Endothelial cell of umbilical vein (primary cell): ENCODE measurements around the gene PLSCR1. TPM values are rescaled to one million over a fixed set of nuclear protein-coding genes. Genes with fewer than 3 reads are reported as not detected.

ENCODE experiments used
- BruUV-seq: library from RNA; stranded (reverse); fragments of 400-500 nt; replicated peaks from 2 replicates; lab custom pipeline; 2021; lab: Mats Ljungman, UMichigan
- CTCF ChIA-PET: fragments of 300-600, 350-600 bp; sonication (Branson Sonifier 250); formaldehyde crosslinking; loops from one replicate; lab custom pipeline; 2021; ENCODE audit warnings: antibody characterized with exemption, inconsistent platforms; lab: Charles Lee
- POLR2A ChIA-PET: fragments of 300-600, 350-600 bp; sonication (Branson Sonifier 250); formaldehyde crosslinking; loops from one replicate; lab custom pipeline; 2021; ENCODE audit warnings: antibody characterized with exemption, inconsistent platforms; lab: Charles Lee
- DNase-seq: peaks from one replicate; pipeline ENCODE4 v3.0.0-alpha.2; 2011; ENCODE audit warnings: low read depth, low spot score
- FAIRE-seq: peaks from 2 replicates; lab custom pipeline; 2011; peaks lifted over from hg19 to GRCh38; lab: Jason Lieb, UNC
- H2AFZ ChIP-seq: 2 replicates; pipeline ENCODE4 v1.6.0; 2012; ENCODE audit warnings: low read depth, low read length, control low read depth, inconsistent platforms
- H3K27ac ChIP-seq: 2 replicates; pipeline ENCODE4 v1.5.1; 2011; ENCODE audit warnings: low read depth, mild to moderate bottlenecking, control low read depth, low read length, moderate library complexity; ENCODE audit not compliant: insufficient read depth
- H3K27me3 ChIP-seq, 2 experiments: 2 replicates each; pipeline versions ENCODE4 v1.6.0 to v1.6.1; 2011; ENCODE audit warnings: low read length in 2 of 2, mixed read lengths in 1 of 2; ENCODE audit not compliant: control insufficient read depth in 2 of 2, insufficient read depth in 2 of 2
- H3K36me3 ChIP-seq, 2 experiments: 2 replicates in 1 of 2; 3 replicates in 1 of 2; pipeline ENCODE4 v1.5.1; 2011; ENCODE audit warnings: low read length in 2 of 2, mild to moderate bottlenecking in 1 of 2, moderate library complexity in 1 of 2; ENCODE audit not compliant: control insufficient read depth in 2 of 2, insufficient read depth in 2 of 2; ENCODE audit errors: extremely low read depth in 1 of 2
- H3K4me1 ChIP-seq: 3 replicates; pipeline ENCODE4 v1.5.1; 2011; ENCODE audit warnings: mild to moderate bottlenecking, low read length; ENCODE audit not compliant: control insufficient read depth, insufficient read depth; ENCODE audit errors: extremely low read depth
- H3K4me2 ChIP-seq: 2 replicates; pipeline ENCODE4 v1.6.1; 2011; ENCODE audit warnings: low read length, control low read depth, mixed read lengths; ENCODE audit not compliant: insufficient read depth
- H3K4me3 ChIP-seq, 3 experiments: fragments of 200-600 bp in 1 of 3; sonication (generic), shearing (Covaris generic) in 1 of 3; replicated peaks in 1 of 3; 2 replicates each; pipeline ENCODE4 v1.5.1; 2011 to 2016; ENCODE audit warnings: control low read depth in 3 of 3, low read length in 3 of 3, mild to moderate bottlenecking in 2 of 3, inconsistent platforms in 1 of 3, low read depth in 1 of 3, moderate library complexity in 1 of 3; ENCODE audit not compliant: insufficient read depth in 1 of 3
- H3K79me2 ChIP-seq: 2 replicates; pipeline ENCODE4 v1.6.0; 2012; ENCODE audit warnings: low read length, inconsistent platforms; ENCODE audit not compliant: control insufficient read depth, insufficient read depth
- H3K9ac ChIP-seq: replicated peaks from 2 replicates; pipeline ENCODE3; 2011; ENCODE audit warnings: low read length, control low read depth; ENCODE audit not compliant: insufficient read depth; ENCODE audit errors: extremely low read depth
- H3K9me1 ChIP-seq: replicated peaks from 3 replicates; pipeline ENCODE4 v1.6.0; 2011; ENCODE audit warnings: mild to moderate bottlenecking, low read length; ENCODE audit not compliant: control insufficient read depth, insufficient read depth; ENCODE audit errors: extremely low read depth
- H3K9me3 ChIP-seq: replicated peaks from 2 replicates; pipeline ENCODE4 v1.5.1; 2012; ENCODE audit warnings: low read length, inconsistent platforms; ENCODE audit not compliant: control insufficient read depth, insufficient read depth
- H4K20me1 ChIP-seq: replicated peaks from 2 replicates; pipeline ENCODE3; 2011; ENCODE audit warnings: mild to moderate bottlenecking, low read length; ENCODE audit not compliant: control insufficient read depth, insufficient read depth; ENCODE audit errors: extremely low read depth
- EZH2 ChIP-seq: IDR thresholded peaks from 2 replicates; pipeline ENCODE4 v1.6.1; 2012; ENCODE audit warnings: borderline replicate concordance, low read depth, mild to moderate bottlenecking, moderate library complexity, low read length, inconsistent platforms; ENCODE audit not compliant: severe bottlenecking
- FOS ChIP-seq: IDR thresholded peaks from 2 replicates; pipeline ENCODE4 v1.6.1; 2011; ENCODE audit warnings: mild to moderate bottlenecking, low read length, moderate library complexity, borderline replicate concordance; ENCODE audit not compliant: insufficient read depth
- GATA2 ChIP-seq: IDR thresholded peaks from 2 replicates; pipeline ENCODE4 v1.7.0; 2011; ENCODE audit warnings: low read depth, mild to moderate bottlenecking, moderate library complexity, mixed read lengths, low read length; ENCODE audit not compliant: insufficient read length, insufficient read depth
- JUN ChIP-seq: IDR thresholded peaks from 2 replicates; pipeline ENCODE4 v1.6.1; 2011; ENCODE audit warnings: borderline replicate concordance, low read depth; ENCODE audit not compliant: insufficient read length, insufficient read depth
- MAX ChIP-seq: IDR thresholded peaks from 2 replicates; pipeline ENCODE4 v1.6.1; 2011; ENCODE audit not compliant: insufficient read depth, insufficient read length
- MYC ChIP-seq: IDR thresholded peaks from one replicate; pipeline ENCODE4 v1.6.1; 2011; ENCODE audit warnings: mild to moderate bottlenecking, low read depth, low read length
- POLR2A ChIP-seq: IDR thresholded peaks from 2 replicates; pipeline ENCODE4 v1.6.1; 2012; ENCODE audit warnings: low read depth, mild to moderate bottlenecking, control low read depth, low read length
- POLR2AphosphoS5 ChIP-seq: IDR thresholded peaks from 2 replicates; pipeline ENCODE4 v1.6.1; 2012; ENCODE audit warnings: low read depth, mild to moderate bottlenecking, control low read depth, low read length, moderate library complexity; ENCODE audit not compliant: insufficient read depth
- dilution Hi-C: fragments of 300-500 bp; cut with MboI; formaldehyde crosslinking; loops from one replicate; pipeline ENCODE4 v1.15.0; 2019; ENCODE audit warnings: low sequenced_read_pairs; ENCODE audit not compliant: extremely low pct_ligation_motif_present
- intact Hi-C: fragments of 100-400 bp; cut with micrococcal nuclease; formaldehyde crosslinking; loops from one replicate; pipeline ENCODE4 v1.10.0; 2022
- polyA plus RNA-seq, 4 experiments: library from polyadenylated mRNA; depleted of rRNA in 3 of 4; stranded (reverse) in 3 of 4; unstranded in 1 of 4; fragments of >200 nt; gene quantifications; 2 replicates each; pipeline versions ENCODE4 v1.2.1 to v1.2.3, GENCODE V29; 2011 to 2012; ENCODE audit warnings: missing spikeins in 1 of 4
- total RNA-seq: library from RNA; stranded (reverse); gene quantifications from 2 replicates; pipeline ENCODE4 v1.2.3, GENCODE V29; 2021
- TF ChIP-seq, protein P1 (sequence below), 2 donors: IDR thresholded peaks; 1 replicate in 1 of 2; 2 replicates in 1 of 2; pipeline ENCODE4 v1.5.1; 2011; ENCODE audit warnings: low read length in 2 of 2, mild to moderate bottlenecking in 2 of 2, moderate library complexity in 2 of 2, control low read depth in 1 of 2, inconsistent platforms in 1 of 2, low read depth in 1 of 2; ENCODE audit not compliant: insufficient read depth in 1 of 2; ENCODE audit errors: extremely low read depth in 1 of 2

Gene PLSCR1
- total and polyA plus RNA-seq, 2 donors (not counting 3 experiments of a cell fraction or from before 2014, with no cell fraction given) = 53.2 to 78.7 TPM

GRCh38 chr3:146561463-146561862 lies 17.1 kb upstream of the PLSCR1 start:
- H3K9me3 ChIP-seq = no peaks in the 10 kb centered on the region
- no peak overlapping the region for H3K4me2 ChIP-seq
- no TSS peak for BruUV-seq
- no peak for FAIRE-seq
- H3K27ac ChIP-seq = no peak overlapping the region
- H3K79me2 ChIP-seq = no peaks in the 10 kb centered on the region
- H2AFZ ChIP-seq = no peak overlapping the region
- CTCF ChIA-PET = no interaction called here
- POLR2A ChIA-PET = no interaction called here
- no peaks in the 10 kb centered on the region for H3K27me3 ChIP-seq
- H3K9ac ChIP-seq = no peak overlapping the region
- H3K9me1 ChIP-seq = no peaks in the 10 kb centered on the region
- no peaks in the 10 kb centered on the region for H3K4me1 ChIP-seq
- intact Hi-C loops (no loop called here), dilution Hi-C loops (no loop called here)
- H4K20me1 ChIP-seq = no peaks in the 10 kb centered on the region
- H3K36me3 ChIP-seq = no peaks in the 10 kb centered on the region
- H3K4me3 ChIP-seq = no peak overlapping the region
- no peak for TF ChIP-seq POLR2A
- no peak for TF ChIP-seq POLR2AphosphoS5
- no peak for TF ChIP-seq MAX
- TF ChIP-seq, protein P1, sequence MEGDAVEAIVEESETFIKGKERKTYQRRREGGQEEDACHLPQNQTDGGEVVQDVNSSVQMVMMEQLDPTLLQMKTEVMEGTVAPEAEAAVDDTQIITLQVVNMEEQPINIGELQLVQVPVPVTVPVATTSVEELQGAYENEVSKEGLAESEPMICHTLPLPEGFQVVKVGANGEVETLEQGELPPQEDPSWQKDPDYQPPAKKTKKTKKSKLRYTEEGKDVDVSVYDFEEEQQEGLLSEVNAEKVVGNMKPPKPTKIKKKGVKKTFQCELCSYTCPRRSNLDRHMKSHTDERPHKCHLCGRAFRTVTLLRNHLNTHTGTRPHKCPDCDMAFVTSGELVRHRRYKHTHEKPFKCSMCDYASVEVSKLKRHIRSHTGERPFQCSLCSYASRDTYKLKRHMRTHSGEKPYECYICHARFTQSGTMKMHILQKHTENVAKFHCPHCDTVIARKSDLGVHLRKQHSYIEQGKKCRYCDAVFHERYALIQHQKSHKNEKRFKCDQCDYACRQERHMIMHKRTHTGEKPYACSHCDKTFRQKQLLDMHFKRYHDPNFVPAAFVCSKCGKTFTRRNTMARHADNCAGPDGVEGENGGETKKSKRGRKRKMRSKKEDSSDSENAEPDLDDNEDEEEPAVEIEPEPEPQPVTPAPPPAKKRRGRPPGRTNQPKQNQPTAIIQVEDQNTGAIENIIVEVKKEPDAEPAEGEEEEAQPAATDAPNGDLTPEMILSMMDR (IDR thresholded peaks at IDR 0.05; ENCODE audit: extremely low read depth in 1 of 2, insufficient read depth in 1 of 2, low read depth in 1 of 2, low read length in 2 of 2) = no peak
- no peak for TF ChIP-seq JUN
- no peak for TF ChIP-seq MYC
- no peak for DNase-seq

DNA sequence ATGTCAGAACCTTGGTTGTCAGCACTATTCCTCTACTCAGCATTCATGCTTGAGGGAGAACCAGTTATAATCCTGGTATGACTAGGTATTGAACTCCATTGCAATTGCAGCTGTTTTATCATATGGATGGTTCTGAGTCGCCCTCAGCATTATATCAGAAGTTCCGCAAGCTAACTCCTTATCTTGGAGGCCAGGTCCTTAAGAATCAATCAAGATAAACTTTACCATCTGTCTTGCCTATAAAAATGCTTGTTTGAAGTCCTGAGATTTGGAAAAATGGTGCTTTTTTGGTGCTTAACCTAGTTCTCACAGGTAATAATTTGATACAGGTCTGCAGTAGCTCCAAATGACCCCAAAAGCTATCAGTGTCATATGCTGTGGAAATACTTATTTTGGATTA lies 16.3 kb upstream of the PLSCR1 start:
- Histone ChIP-seq H3K9me1 (no peaks in the 10 kb centered on the region), H3K4me3 (no peak overlapping the region), H3K79me2 (no peaks in the 10 kb centered on the region), H3K36me3 (no peaks in the 10 kb centered on the region), H3K4me2 (no peak overlapping the region), H4K20me1 (no peaks in the 10 kb centered on the region), H3K27me3 (no peaks in the 10 kb centered on the region), H3K4me1 (no peaks in the 10 kb centered on the region), H3K9ac (no peak overlapping the region), H3K27ac (no peak overlapping the region), H3K9me3 (no peaks in the 10 kb centered on the region), H2AFZ (no peak overlapping the region)
- intact Hi-C loops (no loop called here), dilution Hi-C loops (no loop called here)
- no peak for FAIRE-seq
- ChIA-PET POLR2A (no interaction called here), CTCF (interaction anchor here (0.7 kb wide), 1 partner anchor 17 kb away, joined by 3 read pairs; no protein-coding TSS in a partner anchor)
- DNase-seq = no peak
- TF ChIP-seq FOS (no peak), MYC (no peak), POLR2AphosphoS5 (no peak), JUN (no peak), GATA2 (no peak), EZH2 (no peak), MAX (no peak), POLR2A (no peak)
- TF ChIP-seq, protein P1 (IDR thresholded peaks at IDR 0.05; ENCODE audit: extremely low read depth in 1 of 2, insufficient read depth in 1 of 2, low read depth in 1 of 2, low read length in 2 of 2) = no peak
- BruUV-seq = no TSS peak
